OCI-LY3 (cell line): ENCODE data around the gene USP3.

Experiments used
- H2AFZ ChIP-seq: fragments of 200-600, 300-600 bp; shearing (Covaris generic); 2 replicates; pipeline ENCODE4 v1.6.0; 2014; ENCODE audit warnings: antibody characterized with exemption, low read depth, low read length
- H3K27ac ChIP-seq: fragments of 200-600, 300-600 bp; sonication (generic); 2 replicates; pipeline ENCODE4 v1.5.1; 2014; ENCODE audit warnings: mild to moderate bottlenecking, low read length, moderate library complexity, mixed read lengths
- H3K27me3 ChIP-seq: fragments of 200-600, 300-600 bp; sonication (generic); 2 replicates; pipeline ENCODE4 v1.6.1; 2014; ENCODE audit warnings: low read depth, low read length, mixed read lengths
- H3K36me3 ChIP-seq: fragments of 200-600, 300-600 bp; sonication (generic); replicated peaks from 2 replicates; pipeline ENCODE3; 2014; ENCODE audit warnings: low read depth, low read length, mixed read lengths
- H3K4me1 ChIP-seq: fragments of 300-600, 200-600 bp; sonication (generic); 2 replicates; pipeline ENCODE4 v1.6.1; 2014; ENCODE audit warnings: low read length, mixed read lengths
- H3K4me2 ChIP-seq: fragments of 200-600, 300-600 bp; sonication (generic); 2 replicates; pipeline ENCODE4 v1.6.1; 2014; ENCODE audit warnings: low read length, mixed read lengths
- H3K4me3 ChIP-seq: fragments of 300-600, 200-600 bp; sonication (generic); 2 replicates; pipeline ENCODE4 v1.5.1; 2014; ENCODE audit warnings: antibody characterized with exemption, mild to moderate bottlenecking, low read length, moderate library complexity
- H3K79me2 ChIP-seq: fragments of 300-600, 200-600 bp; shearing (Covaris generic); 2 replicates; pipeline ENCODE4 v1.6.1; 2014; ENCODE audit warnings: mild to moderate bottlenecking, low read length, mixed read lengths
- H3K9ac ChIP-seq: fragments of 300-600, 200-600 bp; shearing (Covaris generic); 2 replicates; pipeline ENCODE4 v1.6.0; 2014; ENCODE audit warnings: mild to moderate bottlenecking, low read length, moderate library complexity
- H3K9me3 ChIP-seq: fragments of 200-600, 300-600 bp; shearing (Covaris generic); 2 replicates; pipeline ENCODE4 v1.6.1; 2014; ENCODE audit warnings: low read length, mixed read lengths; ENCODE audit not compliant: insufficient read depth
- H4K20me1 ChIP-seq: fragments of 200-600, 300-600 bp; sonication (generic); 2 replicates; pipeline ENCODE4 v1.6.1; 2016; ENCODE audit warnings: low read length, mixed read lengths; ENCODE audit not compliant: insufficient read depth
- CTCF ChIP-seq: fragments of 200-600, 300-600 bp; sonication (generic); IDR thresholded peaks from 2 replicates; pipeline ENCODE4 v1.5.1; 2014; ENCODE audit warnings: antibody characterized with exemption, low read length, low read depth
- EZH2phosphoT487 ChIP-seq: fragments of 200-600 bp; shearing (Covaris generic); IDR thresholded peaks from 2 replicates; pipeline ENCODE4 v1.6.1; 2018; ENCODE audit warnings: antibody characterized with exemption, mixed run types, low read depth

The USP3 gene

GRCh38 chr15:63582718-63583426, 78.5 kb downstream of the USP3 start:
- Histone ChIP-seq H3K4me1 (no peaks in the 10 kb centered on the region), H3K9me3 (no peaks in the 10 kb centered on the region), H3K9ac (no peak overlapping the region), H3K4me2 (no peak overlapping the region), H3K4me3 (no peak overlapping the region), H3K79me2 (no peaks in the 10 kb centered on the region), H4K20me1 (peaks cover 5% of the 10 kb centered on the region; the same call in 1 of the 2 replicates), H3K27me3 (no peaks in the 10 kb centered on the region), H2AFZ (no peak overlapping the region), H3K36me3 (peaks cover 35% of the 10 kb centered on the region), H3K27ac (no peak overlapping the region)
- TF ChIP-seq EZH2phosphoT487 = no peak
- no peak for TF ChIP-seq CTCF

GRCh38 chr15:63586790-63587189, 82.4 kb downstream of the USP3 start:
- peaks cover 5% of the 10 kb centered on the region; the same call in 1 of the 2 replicates for H4K20me1 ChIP-seq
- H3K9me3 ChIP-seq = no peaks in the 10 kb centered on the region
- H3K27ac ChIP-seq = no peak overlapping the region
- TF ChIP-seq EZH2phosphoT487 (no peak), CTCF (no peak)
- no peak overlapping the region for H2AFZ ChIP-seq
- no peak overlapping the region for H3K9ac ChIP-seq
- H3K27me3 ChIP-seq = no peaks in the 10 kb centered on the region
- H3K4me3 ChIP-seq = no peak overlapping the region
- H3K4me1 ChIP-seq = 0 out of 2 replicates have a peak, but pooled peaks cover under 1% of the 10 kb centered on the region
- H3K4me2 ChIP-seq = no peak overlapping the region
- H3K36me3 ChIP-seq = peaks cover 63% of the 10 kb centered on the region
- H3K79me2 ChIP-seq = no peaks in the 10 kb centered on the region

- Histone ChIP-seq H3K4me2 (no peak overlapping the region), H3K4me1 (peaks cover 5% of the 10 kb centered on the region; the same call in 1 of the 2 replicates), H3K36me3 (peaks cover 63% of the 10 kb centered on the region), H3K27ac (no peak overlapping the region), H2AFZ (no peak overlapping the region), H3K27me3 (no peaks in the 10 kb centered on the region), H3K79me2 (no peaks in the 10 kb centered on the region), H3K9ac (no peak overlapping the region), H3K9me3 (no peaks in the 10 kb centered on the region), H3K4me3 (no peak overlapping the region), H4K20me1 (0 out of 2 replicates have a peak, but pooled peaks cover 5% of the 10 kb centered on the region)
- TF ChIP-seq EZH2phosphoT487 (no peak), CTCF (no peak)
Observed at GRCh38 chr15:63587527-63587926, 83.1 kb downstream of the USP3 start.

GRCh38 chr15:63588826-63589225, 84.4 kb downstream of the USP3 start:
- Histone ChIP-seq H3K4me1 (peaks cover 17% of the 10 kb centered on the region), H3K9me3 (no peaks in the 10 kb centered on the region), H3K4me3 (no peak overlapping the region), H3K4me2 (no peak overlapping the region), H4K20me1 (no peaks in the 10 kb centered on the region), H2AFZ (no peak overlapping the region), H3K36me3 (peaks cover 70% of the 10 kb centered on the region), H3K79me2 (no peaks in the 10 kb centered on the region), H3K27ac (no peak overlapping the region), H3K27me3 (no peaks in the 10 kb centered on the region), H3K9ac (no peak overlapping the region)
- TF ChIP-seq CTCF = no peak
- no peak for TF ChIP-seq EZH2phosphoT487
